NCI-H2196 (cell line): ENCODE data around the gene CCDC74B.
"Not testable (repeated sequence)": the region's sequence is repeated elsewhere in the genome, so short reads cannot be mapped to it uniquely, and the experiment has no call there.

ENCODE experiments used
- DNase-seq: peaks from one replicate; lab custom pipeline; 2025; ENCODE audit not compliant: unreplicated experiment; lab: John Stamatoyannopoulos, UW

Gene CCDC74B

GRCh38 chr2:130145006-130145414 is at the start of gene CCDC74B:
CCDC74B (minus strand) TSS chr2:130145112; CDS start chr2:130144996, 116 bp downstream.
- peak; percentile 80 for DNase-seq

DNA sequence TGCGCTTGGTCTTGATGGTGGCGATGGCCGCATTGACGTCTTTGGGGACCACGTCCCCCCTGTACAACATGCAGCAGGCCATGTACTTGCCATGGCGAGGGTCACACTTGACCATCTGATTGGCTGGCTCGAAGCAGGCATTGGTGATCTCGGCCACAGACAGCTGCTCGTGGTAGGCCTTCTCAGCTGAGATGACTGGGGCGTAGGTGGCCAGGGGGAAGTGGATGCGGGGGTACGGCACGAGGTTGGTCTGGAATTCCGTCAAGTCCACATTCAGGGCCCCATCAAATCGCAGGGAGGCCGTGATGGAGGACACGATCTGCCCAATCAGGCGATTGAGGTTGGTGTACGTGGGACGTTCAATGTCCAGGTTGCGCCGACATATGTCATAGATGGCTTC is 48.9 kb upstream of the CCDC74B start:
- not testable (repeated sequence) for DNase-seq

DNA sequence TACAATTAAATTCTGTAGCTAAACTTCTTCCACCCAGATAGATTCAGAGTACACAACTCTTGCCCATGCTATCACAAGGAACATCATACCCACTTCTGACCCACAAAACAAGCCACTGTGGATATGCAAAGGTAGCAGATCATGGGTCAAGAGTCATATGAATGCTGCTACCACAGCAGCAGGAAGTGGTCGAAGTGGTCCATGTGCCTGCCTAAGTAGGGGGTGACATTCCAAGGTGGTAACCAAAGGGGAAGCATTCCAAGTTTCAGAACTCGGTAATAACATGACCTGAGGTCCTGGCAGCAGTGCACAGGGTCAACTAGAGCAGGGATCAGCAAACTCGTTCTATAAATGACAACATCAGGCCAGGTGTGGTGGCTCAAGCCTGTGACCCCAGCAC is 47.5 kb upstream of the CCDC74B start:
- not testable (repeated sequence) for DNase-seq

DNA sequence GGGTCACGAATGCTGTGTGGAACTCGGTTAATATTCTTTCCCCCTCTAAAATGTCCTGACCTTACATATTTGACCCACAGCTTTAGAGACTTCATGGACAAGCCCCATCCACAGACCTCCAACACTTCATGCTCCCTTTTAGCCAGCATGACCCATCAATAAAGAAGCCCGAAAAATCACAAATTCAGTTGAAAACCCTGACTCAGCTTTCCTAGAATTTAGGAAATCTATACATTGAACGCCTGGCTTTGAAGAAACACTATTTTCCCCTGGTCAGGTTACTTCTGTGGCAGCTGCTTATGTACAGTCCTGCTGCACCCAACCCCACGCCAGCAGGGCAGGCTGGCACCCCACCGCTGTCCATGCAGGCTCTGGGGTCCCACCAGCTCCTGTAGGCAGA is 46.4 kb upstream of the CCDC74B start:
- not testable (repeated sequence) for DNase-seq

DNA sequence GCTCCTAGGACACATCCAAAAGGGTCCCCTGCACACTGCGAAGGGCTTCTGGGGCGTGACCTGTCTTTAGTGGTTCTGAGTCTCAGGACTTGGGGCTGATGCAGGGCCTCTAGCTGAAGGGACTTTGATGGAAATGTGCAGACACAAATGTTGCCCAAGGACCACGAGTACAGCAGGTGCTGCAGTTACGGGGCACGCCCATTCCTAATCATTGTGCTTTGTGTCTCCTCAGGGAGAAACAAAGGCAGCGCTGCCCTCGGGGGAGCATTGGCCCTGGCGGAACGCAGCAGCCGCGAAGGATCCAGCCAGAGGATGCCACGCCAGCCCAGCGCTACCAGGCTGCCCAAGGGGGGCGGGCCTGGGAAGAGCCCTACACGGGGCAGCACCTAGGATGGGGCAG is 45.3 kb upstream of the CCDC74B start:
- DNase-seq: no peak

DNA sequence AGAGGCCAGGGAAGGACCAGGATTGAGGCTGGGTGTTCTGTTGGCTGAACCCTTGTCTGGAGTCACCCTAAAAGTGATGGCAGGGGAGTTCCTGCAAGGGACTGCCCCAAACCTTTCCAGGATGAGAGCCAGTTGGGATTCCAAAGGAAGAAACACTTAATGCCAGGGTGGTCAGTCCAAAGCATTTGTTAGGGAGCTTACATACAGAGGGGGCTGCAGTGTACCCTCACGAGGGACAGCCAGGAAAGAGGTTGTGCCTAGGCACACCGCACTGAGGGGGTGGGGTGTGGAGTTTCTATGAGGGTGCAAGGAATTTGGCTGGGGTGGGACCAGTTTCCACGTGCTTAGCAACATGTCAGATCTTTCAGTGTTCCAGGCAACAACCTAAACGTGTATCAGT is 44.0 kb upstream of the CCDC74B start:
- not testable (repeated sequence) for DNase-seq

GRCh38 chr2:130187859-130188792 is 43.2 kb upstream of the CCDC74B start:
- DNase-seq: not testable (repeated sequence)

GRCh38 chr2:130187268-130187667 is 42.4 kb upstream of the CCDC74B start:
- DNase-seq: no peak

GRCh38 chr2:130186391-130186790 is 41.5 kb upstream of the CCDC74B start:
- no peak for DNase-seq

GRCh38 chr2:130185896-130186295 is 41.0 kb upstream of the CCDC74B start:
- DNase-seq: no peak

- no peak for DNase-seq
Measured at GRCh38 chr2:130185436-130185835, 40.5 kb upstream of the CCDC74B start.

DNA sequence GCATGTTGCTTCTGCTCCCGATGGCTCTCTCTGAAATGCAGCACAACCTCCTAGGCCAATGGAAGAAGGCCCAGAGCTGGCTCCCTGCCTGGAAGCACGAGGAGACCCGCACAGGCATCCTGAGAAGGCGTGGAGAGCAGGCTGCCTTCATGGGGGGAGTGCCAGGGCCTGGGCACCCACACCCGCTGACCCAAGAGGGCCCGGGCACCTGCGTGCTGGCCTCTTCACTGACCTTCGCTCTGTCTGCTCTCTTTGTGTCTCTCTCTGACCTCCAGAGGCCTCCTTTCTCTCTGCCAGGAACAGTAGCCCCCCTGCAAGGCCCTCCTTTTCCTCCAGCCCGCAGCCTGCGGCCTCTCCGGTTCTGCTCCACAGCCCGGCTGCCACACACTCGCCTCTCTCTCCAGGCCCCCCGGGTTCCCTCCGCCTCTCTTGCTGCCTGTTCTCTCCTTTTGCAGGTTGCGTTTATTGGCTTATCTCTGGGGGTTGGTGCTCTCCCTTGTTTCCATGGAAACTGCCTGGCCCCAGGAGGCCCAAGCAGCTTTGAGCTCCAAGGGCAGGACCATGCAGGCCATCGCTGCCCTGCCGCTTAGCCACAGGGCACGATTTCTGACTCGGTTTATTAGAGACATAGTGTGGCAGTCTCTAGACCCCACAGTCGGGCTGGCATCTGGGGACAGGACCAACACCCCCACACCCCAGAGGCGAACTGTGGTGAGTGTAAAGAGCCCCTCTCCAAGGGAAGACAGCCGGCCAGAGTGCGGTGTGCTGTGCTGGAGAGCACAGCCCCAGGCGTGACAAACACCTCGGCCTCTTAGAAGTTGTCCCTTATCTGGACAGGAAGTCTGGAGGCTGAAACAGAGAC is 38.8 kb upstream of the CCDC74B start:
- DNase-seq: no peak

DNA sequence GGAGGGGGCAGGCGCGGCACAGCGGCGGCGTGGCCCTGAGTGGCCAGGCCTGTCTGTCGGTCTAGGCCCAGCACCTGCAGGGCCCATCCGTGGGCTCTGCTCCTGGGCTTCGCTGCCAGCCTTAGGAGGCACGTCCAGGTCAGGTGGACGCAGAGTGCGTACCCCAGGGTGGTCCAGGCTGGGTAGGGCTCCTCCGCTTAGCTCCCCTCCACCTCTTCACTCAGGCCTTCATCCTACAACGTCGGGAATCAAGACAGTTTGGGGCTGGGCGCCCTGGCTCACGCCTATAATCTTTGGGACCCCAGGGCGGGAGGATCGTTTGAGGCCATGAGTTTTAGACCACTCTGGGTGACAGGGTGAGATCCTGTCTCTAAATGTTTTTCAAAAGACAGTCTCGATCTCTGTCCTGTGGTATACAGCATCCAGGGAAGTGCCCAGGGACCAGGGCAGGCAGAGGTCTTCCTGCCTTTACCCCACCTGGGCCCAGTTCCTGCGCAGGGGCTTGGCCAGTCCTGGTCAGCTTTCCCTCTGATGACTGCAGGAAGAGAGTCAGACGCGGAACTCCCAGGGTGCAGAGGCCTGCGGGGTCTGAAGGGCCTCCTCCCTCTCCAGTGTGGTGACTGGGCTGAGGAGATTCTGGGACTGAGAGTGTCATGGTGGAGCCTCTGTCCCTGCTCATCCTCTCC is 38.1 kb upstream of the CCDC74B start:
- DNase-seq: not testable (repeated sequence)

GRCh38 chr2:130181880-130182682 is 37.2 kb upstream of the CCDC74B start, which contains the start of gene MZT2B:
MZT2B (plus strand) TSS chr2:130182262; CDS start chr2:130182283, 21 bp downstream.
- DNase-seq: peak; percentile 91

GRCh38 chr2:130181325-130181879 is 36.5 kb upstream of the CCDC74B start, which contains the start of gene SMPD4:
SMPD4 (minus strand) TSS chr2:130181602; CDS start chr2:130176592, 5,010 bp downstream.
- peak; percentile 98 for DNase-seq

- DNase-seq: not testable (repeated sequence)
Measured at GRCh38 chr2:130180404-130181324, 35.8 kb upstream of the CCDC74B start.

DNA sequence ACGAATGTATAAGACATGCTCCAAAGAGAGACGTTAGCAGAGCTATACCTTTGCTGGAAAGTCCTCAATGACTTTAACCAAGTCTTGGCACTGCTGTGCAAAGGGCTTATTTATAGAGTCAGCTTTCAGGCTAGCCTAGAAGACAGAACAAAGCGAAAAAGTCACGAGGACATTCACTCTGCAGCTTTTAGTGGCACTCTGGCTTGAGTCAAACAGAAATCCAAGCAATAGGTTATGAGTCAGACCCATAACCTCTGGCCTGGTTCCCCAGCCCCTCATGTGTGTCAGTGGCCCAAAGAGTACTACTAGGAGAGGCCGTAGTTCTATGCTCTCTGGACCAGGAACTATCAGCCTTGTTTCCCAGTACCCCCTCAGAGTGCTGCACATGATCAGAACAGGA is 30.0 kb upstream of the CCDC74B start:
- not testable (repeated sequence) for DNase-seq

- DNase-seq: no peak
Measured at GRCh38 chr2:130169896-130170295, 25.0 kb upstream of the CCDC74B start.

- DNase-seq: not testable (repeated sequence)
Measured at GRCh38 chr2:130169163-130169562, 24.3 kb upstream of the CCDC74B start.
